Esophagus squamous epithelium (tissue), 5 donors: ENCODE results near the gene CDAN1. TPM values are rescaled to one million over a fixed set of nuclear protein-coding genes. Genes with fewer than 3 reads are reported as not detected.

Source experiments
- DNase-seq: peaks from one replicate; lab custom pipeline; 2025; lab: John Stamatoyannopoulos, UW
- H3K27ac ChIP-seq, 4 donors: fragments of 200-600 bp; sonication (generic); one replicate each; pipeline ENCODE4 v1.5.1; 2016 to 2019; ENCODE audit warnings: mild to moderate bottlenecking in 1 of 4
- H3K27me3 ChIP-seq, 4 donors: fragments of 200-600 bp; sonication (generic); 1 replicate in 3 of 4; 2 replicates in 1 of 4; pipeline versions ENCODE4 v1.5.1 to v1.6.0; 2017 to 2021; ENCODE audit warnings: antibody characterized with exemption in 1 of 4
- H3K36me3 ChIP-seq, 3 donors: fragments of 200-600 bp; sonication (generic); one replicate each; pipeline ENCODE4 v1.5.1; 2016 to 2019
- H3K4me1 ChIP-seq, 3 donors: fragments of 200-600 bp; sonication (generic); one replicate each; pipeline ENCODE4 v1.5.1; 2017 to 2019
- H3K4me3 ChIP-seq, 4 donors: fragments of 200-600 bp; sonication (generic); 1 replicate in 3 of 4; 2 replicates in 1 of 4; pipeline ENCODE4 v1.5.1; 2016 to 2019; ENCODE audit warnings: mild to moderate bottlenecking in 2 of 4, moderate library complexity in 1 of 4
- H3K9me3 ChIP-seq, 3 donors: fragments of 200-600 bp; sonication (generic); one replicate each; pipeline ENCODE4 v1.5.1; 2016 to 2019
- CTCF ChIP-seq, 6 experiments: fragments of 450-650 bp in 4 of 6; fragments of 200-600 bp in 2 of 6; sonication (generic) in 2 of 6; IDR thresholded peaks; one replicate each; pipeline ENCODE4 v1.5.1; 2016 to 2019; ENCODE audit warnings: antibody characterized with exemption in 6 of 6, mild to moderate bottlenecking in 4 of 6, moderate library complexity in 4 of 6
- POLR2A ChIP-seq, 4 donors: fragments of 450-650 bp; IDR thresholded peaks; one replicate each; pipeline ENCODE4 v1.6.1; 2017; ENCODE audit warnings: antibody characterized with exemption in 4 of 4, mild to moderate bottlenecking in 4 of 4, moderate library complexity in 3 of 4
- WGBS, 2 donors: methylation state at CpG; one replicate each; pipeline ENCODE4 v1.1.5; 2018; 5-methylcytosine and 5-hydroxymethylcytosine counted together
- intact Hi-C: fragments of 100-400 bp; cut with DNase I; formaldehyde crosslinking; loops from one replicate; pipeline ENCODE4 v1.15.0; 2022
- total RNA-seq, 4 donors: library from RNA; depleted of rRNA; stranded (reverse); fragments of >200 nt; gene quantifications; one replicate each; pipeline ENCODE4 v1.1.0, GENCODE V29; 2016
- donor health status: DM: yes; HTN: yes; CAD: no.

Gene CDAN1
- total RNA-seq, 4 donors from 2014 or later: 7.8 to 9.7 (median 8.6) TPM

GRCh38 chr15:42693942-42694341 lies 43.0 kb downstream of the CDAN1 start:
- H3K36me3 ChIP-seq: peaks cover 0 to 65% (median 7%) of the 10 kb centered on the region in 3 donors
- no peaks in the 10 kb centered on the region for H3K27me3 ChIP-seq
- no peak overlapping the region for H3K27ac ChIP-seq
- H3K4me1 ChIP-seq: no peaks in the 10 kb centered on the region
- DNase-seq: no peak
- 93 to 100% methylated on average over 1 to 3 of the region's 6 CpGs for WGBS, 2 donors
- H3K9me3 ChIP-seq: no peaks in the 10 kb centered on the region
- TF ChIP-seq CTCF (IDR thresholded peaks at IDR 0.05) (no peak), POLR2A (IDR thresholded peaks at IDR 0.05) (no peak)
- H3K4me3 ChIP-seq: no peak overlapping the region
- intact Hi-C loops: no loop called here

GRCh38 chr15:42693496-42693895 lies 43.4 kb downstream of the CDAN1 start:
- DNase-seq: no peak
- TF ChIP-seq POLR2A (IDR thresholded peaks at IDR 0.05): no peak
- TF ChIP-seq CTCF (IDR thresholded peaks at IDR 0.05): no peak
- Histone ChIP-seq H3K27me3 (no peaks in the 10 kb centered on the region), H3K4me1 (no peaks in the 10 kb centered on the region), H3K4me3 (no peak overlapping the region), H3K27ac (no peak overlapping the region), H3K36me3 (peaks cover 0 to 69% (median 7%) of the 10 kb centered on the region in 3 donors), H3K9me3 (no peaks in the 10 kb centered on the region)
- intact Hi-C loops: no loop called here
- WGBS, 2 donors: 90% methylated on average over 4 of the region's 6 CpGs; no CpG with 5 or more reads in 1 of the 2 donors

- H3K36me3 ChIP-seq: peaks cover 0 to 73% (median 7%) of the 10 kb centered on the region in 3 donors
These were observed 43.9 kb downstream of the CDAN1 start for GRCh38 chr15:42692997-42693396.

GRCh38 chr15:42692536-42692935 lies 44.4 kb downstream of the CDAN1 start:
- intact Hi-C loops: no loop called here
- Histone ChIP-seq H3K9me3 (no peaks in the 10 kb centered on the region), H3K27ac (no peak overlapping the region), H3K4me3 (no peak overlapping the region), H3K4me1 (peaks cover 0 to 4% (median 0%) of the 10 kb centered on the region in 3 donors), H3K27me3 (no peaks in the 10 kb centered on the region), H3K36me3 (peaks cover 0 to 74% (median 7%) of the 10 kb centered on the region in 3 donors)
- WGBS, 2 donors: no CpG with 5 or more reads among the region's 1 CpG
- DNase-seq: no peak
- TF ChIP-seq POLR2A (IDR thresholded peaks at IDR 0.05) (no peak), CTCF (IDR thresholded peaks at IDR 0.05) (no peak)

More at GRCh38 chr15:42692997-42693396, 43.9 kb downstream of the CDAN1 start:
- Histone ChIP-seq H3K27me3 (no peaks in the 10 kb centered on the region), H3K4me3 (no peak overlapping the region), H3K9me3 (no peaks in the 10 kb centered on the region), H3K27ac (no peak overlapping the region), H3K4me1 (peaks cover 0 to 2% (median 0%) of the 10 kb centered on the region in 3 donors)
- no peak for DNase-seq
- intact Hi-C loops: no loop called here
- TF ChIP-seq POLR2A (IDR thresholded peaks at IDR 0.05) (no peak), CTCF (IDR thresholded peaks at IDR 0.05) (no peak)
- 96% methylated on average over 2 to 4 of the region's 4 CpGs for WGBS, 2 donors

- TF ChIP-seq POLR2A (IDR thresholded peaks at IDR 0.05): no peak
- no peak for TF ChIP-seq CTCF (IDR thresholded peaks at IDR 0.05)
- H3K4me1 ChIP-seq: peaks cover 0 to 4% (median 0%) of the 10 kb centered on the region in 3 donors
- 70 to 93% methylated on average over 4 to 9 of the region's 9 CpGs for WGBS, 2 donors
- intact Hi-C loops: no loop called here
- no peak overlapping the region for H3K27ac ChIP-seq
- H3K9me3 ChIP-seq: no peaks in the 10 kb centered on the region
- no peak for DNase-seq
- no peak overlapping the region for H3K4me3 ChIP-seq
- H3K27me3 ChIP-seq: no peaks in the 10 kb centered on the region
- H3K36me3 ChIP-seq: peaks cover 0 to 81% (median 7%) of the 10 kb centered on the region in 3 donors
These were observed 45.2 kb downstream of the CDAN1 start for GRCh38 chr15:42691770-42692169.
